Endothelial cell of umbilical vein (primary cell): ENCODE data around the gene ZNF586.
"Not testable (repeated sequence)": the region's sequence is repeated elsewhere in the genome, so short reads cannot be mapped to it uniquely, and the experiment has no call there.

Source experiments
- CTCF ChIP-seq, 2 donors: IDR thresholded peaks; 1 replicate in 1 of 2; 2 replicates in 1 of 2; pipeline ENCODE4 v1.5.1; 2011; ENCODE audit warnings: low read length in 2 of 2, mild to moderate bottlenecking in 2 of 2, moderate library complexity in 2 of 2, control low read depth in 1 of 2, inconsistent platforms in 1 of 2, low read depth in 1 of 2; ENCODE audit not compliant: insufficient read depth in 1 of 2; ENCODE audit errors: extremely low read depth in 1 of 2
- MYC ChIP-seq: IDR thresholded peaks from one replicate; pipeline ENCODE4 v1.6.1; 2011; ENCODE audit warnings: mild to moderate bottlenecking, low read depth, low read length
- POLR2A ChIP-seq: IDR thresholded peaks from 2 replicates; pipeline ENCODE4 v1.6.1; 2012; ENCODE audit warnings: low read depth, mild to moderate bottlenecking, control low read depth, low read length
- POLR2AphosphoS5 ChIP-seq: IDR thresholded peaks from 2 replicates; pipeline ENCODE4 v1.6.1; 2012; ENCODE audit warnings: low read depth, mild to moderate bottlenecking, control low read depth, low read length, moderate library complexity; ENCODE audit not compliant: insufficient read depth

GRCh38 chr19:57738770-57739169 is 30.7 kb upstream of the ZNF586 start:
- TF ChIP-seq POLR2AphosphoS5; POLR2A; MYC; CTCF (IDR thresholded peaks at IDR 0.05; ENCODE audit: extremely low read depth in 1 of 2, insufficient read depth in 1 of 2, low read depth in 1 of 2, low read length in 2 of 2): not testable (repeated sequence)
